ENCODE results near the gene ISOC2. TPM values are rescaled to one million over a fixed set of nuclear protein-coding genes. Genes with fewer than 3 reads are reported as not detected.
"Not testable (repeated sequence)": the region's sequence is repeated elsewhere in the genome, so short reads cannot be mapped to it uniquely, and the experiment has no call there.

Gene ISOC2
- total RNA-seq, 1 donor from 2014 or later, result 36.7 TPM

DNA sequence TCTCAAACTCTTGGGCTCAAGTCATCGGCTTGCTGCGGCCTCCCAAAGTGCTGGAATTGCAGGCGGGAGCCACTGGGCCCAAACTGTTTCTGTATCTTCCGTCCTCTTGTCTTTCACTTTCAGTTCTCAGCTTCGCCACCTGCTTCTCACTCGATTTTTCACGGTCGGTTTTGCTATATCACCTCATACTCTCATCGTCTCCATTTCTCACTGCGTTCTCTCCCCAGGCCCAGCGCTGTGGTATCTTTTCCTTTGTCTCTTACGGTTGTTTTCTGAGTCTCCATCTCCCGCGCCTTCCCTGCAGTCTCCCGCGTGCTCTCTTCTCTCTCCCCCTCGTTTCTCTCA is 41.7 kb upstream of the ISOC2 start:
- TF ChIP-seq, protein P1, sequence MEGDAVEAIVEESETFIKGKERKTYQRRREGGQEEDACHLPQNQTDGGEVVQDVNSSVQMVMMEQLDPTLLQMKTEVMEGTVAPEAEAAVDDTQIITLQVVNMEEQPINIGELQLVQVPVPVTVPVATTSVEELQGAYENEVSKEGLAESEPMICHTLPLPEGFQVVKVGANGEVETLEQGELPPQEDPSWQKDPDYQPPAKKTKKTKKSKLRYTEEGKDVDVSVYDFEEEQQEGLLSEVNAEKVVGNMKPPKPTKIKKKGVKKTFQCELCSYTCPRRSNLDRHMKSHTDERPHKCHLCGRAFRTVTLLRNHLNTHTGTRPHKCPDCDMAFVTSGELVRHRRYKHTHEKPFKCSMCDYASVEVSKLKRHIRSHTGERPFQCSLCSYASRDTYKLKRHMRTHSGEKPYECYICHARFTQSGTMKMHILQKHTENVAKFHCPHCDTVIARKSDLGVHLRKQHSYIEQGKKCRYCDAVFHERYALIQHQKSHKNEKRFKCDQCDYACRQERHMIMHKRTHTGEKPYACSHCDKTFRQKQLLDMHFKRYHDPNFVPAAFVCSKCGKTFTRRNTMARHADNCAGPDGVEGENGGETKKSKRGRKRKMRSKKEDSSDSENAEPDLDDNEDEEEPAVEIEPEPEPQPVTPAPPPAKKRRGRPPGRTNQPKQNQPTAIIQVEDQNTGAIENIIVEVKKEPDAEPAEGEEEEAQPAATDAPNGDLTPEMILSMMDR (conservative IDR thresholded peaks at IDR 0.05), result no peak
- Mint-ChIP-seq H3K36me3 (ENCODE audit: low read depth) (no peaks in the 10 kb centered on the region), H3K27me3 (ENCODE audit: low read depth) (peaks cover 8% of the 10 kb centered on the region), H3K4me3 (no peak overlapping the region), H3K27ac (ENCODE audit: unreplicated experiment) (no peak overlapping the region), H3K4me1 (peaks cover 4% of the 10 kb centered on the region), H3K9me3 (no peaks in the 10 kb centered on the region)
- DNase-seq (ENCODE audit: low read depth, low spot score), result no peak

DNA sequence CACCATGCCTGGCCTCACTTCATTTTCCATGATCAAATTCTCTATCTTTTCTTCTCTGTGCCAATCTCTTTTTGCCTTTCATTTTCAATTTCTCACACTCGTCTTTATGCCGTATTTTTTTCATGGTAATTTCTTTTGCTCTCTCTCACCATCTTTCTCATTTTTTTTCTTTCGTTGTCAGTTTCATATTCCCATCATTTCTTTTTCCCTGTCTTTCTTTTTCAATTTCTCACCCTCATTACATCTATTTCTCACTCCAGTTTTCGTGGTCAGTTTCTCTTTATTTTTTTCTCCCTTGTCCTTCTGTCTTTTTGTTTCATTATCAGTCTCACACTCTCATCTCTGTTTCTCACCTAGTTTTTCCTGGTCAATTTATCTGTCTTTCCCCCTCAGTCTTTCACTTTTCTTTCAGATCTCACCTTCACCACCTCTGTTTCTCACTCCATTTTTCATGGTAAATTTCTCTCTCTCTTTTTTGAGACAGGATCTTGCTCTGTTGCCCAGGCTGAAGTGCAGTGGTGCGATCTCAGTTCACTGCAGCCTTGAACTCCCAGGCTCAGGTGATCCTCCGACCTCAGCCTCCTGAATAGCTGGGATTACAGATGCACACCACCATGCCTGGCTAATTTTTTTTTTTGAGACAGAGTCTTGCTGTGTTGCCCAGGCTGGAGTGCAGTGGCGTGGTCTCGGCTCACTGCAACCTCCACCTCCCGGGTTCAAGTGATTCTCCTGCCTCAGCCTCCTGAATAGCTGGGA is 40.9 kb upstream of the ISOC2 start:
- H3K36me3 Mint-ChIP-seq (ENCODE audit: low read depth), result no peaks in the 10 kb centered on the region
- DNase-seq (ENCODE audit: low read depth, low spot score), result no peak
- H3K4me1 Mint-ChIP-seq, result peaks cover 4% of the 10 kb centered on the region
- no peak overlapping the region for H3K4me3 Mint-ChIP-seq
- H3K27ac Mint-ChIP-seq (ENCODE audit: unreplicated experiment), result no peak overlapping the region
- H3K9me3 Mint-ChIP-seq, result no peaks in the 10 kb centered on the region
- TF ChIP-seq, protein P1 (conservative IDR thresholded peaks at IDR 0.05), result no peak
- peaks cover 6% of the 10 kb centered on the region for H3K27me3 Mint-ChIP-seq (ENCODE audit: low read depth)

DNA sequence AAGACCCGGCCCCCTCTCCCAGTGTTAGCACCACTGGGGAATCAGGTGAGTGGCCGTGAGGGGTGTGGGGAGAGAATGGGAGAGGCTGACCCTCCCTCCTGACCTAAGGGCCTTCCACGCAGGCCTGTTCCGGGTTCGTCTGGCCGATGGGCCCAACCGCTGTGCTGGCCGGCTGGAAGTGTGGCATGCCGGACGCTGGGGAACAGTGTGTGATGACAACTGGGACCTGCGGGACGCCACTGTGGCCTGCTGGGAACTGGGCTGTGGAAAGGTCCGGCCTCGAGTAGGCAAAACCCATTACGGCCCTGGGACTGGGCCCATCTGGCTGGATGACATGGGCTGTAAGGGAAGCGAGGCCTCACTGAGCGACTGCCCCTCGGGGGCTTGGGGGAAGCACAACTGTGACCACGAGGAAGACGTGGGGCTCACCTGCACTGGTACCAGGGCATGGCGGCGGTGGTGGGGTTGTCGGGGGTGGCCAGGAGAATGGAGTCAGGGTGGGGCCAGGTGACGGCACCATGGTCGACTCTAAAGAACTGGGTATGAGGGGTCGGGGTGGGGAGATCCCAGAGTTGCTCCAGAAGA is 39.0 kb upstream of the ISOC2 start:
- H3K36me3 Mint-ChIP-seq (ENCODE audit: low read depth), result no peaks in the 10 kb centered on the region
- TF ChIP-seq, protein P1 (conservative IDR thresholded peaks at IDR 0.05), result no peak
- H3K4me3 Mint-ChIP-seq, result no peak overlapping the region
- H3K27me3 Mint-ChIP-seq (ENCODE audit: low read depth), result peaks cover 6% of the 10 kb centered on the region
- H3K27ac Mint-ChIP-seq (ENCODE audit: unreplicated experiment), result no peak overlapping the region
- H3K4me1 Mint-ChIP-seq, result peaks cover 4% of the 10 kb centered on the region
- H3K9me3 Mint-ChIP-seq, result no peaks in the 10 kb centered on the region
- DNase-seq (ENCODE audit: low read depth, low spot score), result no peak

DNA sequence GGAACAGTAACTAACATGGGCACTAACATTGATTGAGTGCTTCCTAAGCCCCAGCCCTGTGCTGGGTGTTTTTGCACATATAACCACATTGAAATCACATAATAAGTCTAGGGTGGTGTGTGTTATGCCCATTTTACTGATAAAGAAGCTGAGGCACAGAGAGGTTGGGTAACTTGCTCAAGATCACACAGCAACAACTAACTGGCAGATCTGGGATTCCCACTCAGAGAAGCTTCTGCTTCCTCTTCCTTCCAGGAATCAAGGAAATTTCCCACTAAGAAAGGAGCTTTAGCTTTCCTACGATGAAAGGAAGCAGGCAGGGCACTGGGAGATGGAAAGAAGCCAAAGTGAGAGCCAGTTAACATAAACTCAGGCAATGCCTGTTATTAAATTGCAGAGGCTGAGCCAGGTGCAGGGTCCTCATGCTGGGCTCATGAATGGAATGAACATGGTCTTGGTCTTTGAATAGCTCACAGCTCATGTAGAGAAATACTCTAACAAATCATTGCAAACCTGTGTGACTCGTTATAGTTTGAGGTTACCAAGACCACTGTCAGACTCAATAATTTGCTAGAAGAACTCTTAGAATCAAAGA is 36.9 kb upstream of the ISOC2 start:
- TF ChIP-seq, protein P1 (conservative IDR thresholded peaks at IDR 0.05), result no peak
- Mint-ChIP-seq H3K4me3 (no peak overlapping the region), H3K4me1 (no peaks in the 10 kb centered on the region), H3K36me3 (ENCODE audit: low read depth) (no peaks in the 10 kb centered on the region), H3K27me3 (ENCODE audit: low read depth) (peaks cover 3% of the 10 kb centered on the region), H3K27ac (ENCODE audit: unreplicated experiment) (no peak overlapping the region), H3K9me3 (no peaks in the 10 kb centered on the region)
- no peak for DNase-seq (ENCODE audit: low read depth, low spot score)

DNA sequence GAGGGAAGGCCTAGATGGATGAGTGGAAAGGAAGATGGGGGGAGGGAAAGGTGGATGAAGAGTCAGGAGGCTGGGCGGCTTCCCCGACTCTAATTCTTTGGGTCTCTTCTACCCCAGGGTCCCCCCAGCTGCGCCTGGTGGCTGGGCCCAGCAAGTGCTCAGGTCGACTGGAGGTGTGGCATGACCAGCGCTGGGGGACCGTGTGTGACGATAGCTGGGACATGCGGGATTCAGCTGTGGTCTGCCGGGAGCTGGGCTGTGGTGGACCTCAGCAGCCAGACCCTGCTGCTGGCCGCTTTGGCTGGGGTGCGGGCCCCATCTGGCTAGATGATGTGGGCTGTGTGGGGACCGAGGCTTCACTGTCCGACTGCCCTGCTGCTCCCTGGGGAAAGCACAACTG is 36.3 kb upstream of the ISOC2 start:
- TF ChIP-seq, protein P1 (conservative IDR thresholded peaks at IDR 0.05), result no peak
- Mint-ChIP-seq H3K27ac (ENCODE audit: unreplicated experiment) (no peak overlapping the region), H3K9me3 (no peaks in the 10 kb centered on the region), H3K4me1 (no peaks in the 10 kb centered on the region), H3K4me3 (no peak overlapping the region), H3K36me3 (ENCODE audit: low read depth) (no peaks in the 10 kb centered on the region), H3K27me3 (ENCODE audit: low read depth) (peaks cover 3% of the 10 kb centered on the region)
- DNase-seq (ENCODE audit: low read depth, low spot score), result no peak

DNA sequence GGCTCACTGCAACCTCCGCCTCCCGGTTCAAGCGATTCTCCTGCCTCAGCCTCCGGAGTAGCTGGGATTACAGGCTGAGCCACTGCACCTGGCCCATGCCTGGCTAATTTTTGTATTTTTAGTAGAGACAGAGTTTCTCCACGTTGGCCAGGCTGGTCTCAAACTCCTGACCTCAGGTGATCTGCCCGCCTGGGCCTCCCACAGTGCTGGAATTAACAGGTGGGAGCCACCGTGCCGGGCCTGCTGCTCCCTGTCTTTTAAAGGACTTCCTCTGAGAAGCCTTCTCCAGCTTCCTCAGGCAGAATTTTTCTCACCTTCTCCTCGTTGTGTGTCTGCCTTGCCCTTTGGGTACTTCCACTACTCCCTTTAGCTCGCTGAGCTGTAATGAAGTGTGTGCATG is 35.4 kb upstream of the ISOC2 start:
- H3K9me3 Mint-ChIP-seq; H3K27me3 Mint-ChIP-seq (ENCODE audit: low read depth); H3K4me1 Mint-ChIP-seq; DNase-seq (ENCODE audit: low read depth, low spot score); H3K36me3 Mint-ChIP-seq (ENCODE audit: low read depth); H3K27ac Mint-ChIP-seq (ENCODE audit: unreplicated experiment); H3K4me3 Mint-ChIP-seq: not testable (repeated sequence)

Data from neural crest cell (in vitro differentiated cells).